ENCODE data around the gene GATM.

GRCh38 chr15:45361878-45362277, 16.5 kb downstream of the GATM start:
- TF ChIP-seq CTCF (IDR thresholded peaks at IDR 0.05 in 8 of 11, conservative IDR thresholded peaks at IDR 0.05 in 3 of 11), result no peak
- no peak for TF ChIP-seq POLR2AphosphoS5 (IDR thresholded peaks at IDR 0.05)
